Measurements from ENCODE around the gene CPS1. TPM values are rescaled to one million over a fixed set of nuclear protein-coding genes. Genes with fewer than 3 reads are reported as not detected.

CPS1 gene
- total RNA-seq, 1 donor from 2014 or later, result 31.5 TPM

- Mint-ChIP-seq H3K36me3 (ENCODE audit: low read depth, unreplicated experiment) (no peaks in the 10 kb centered on the region), H3K27me3 (ENCODE audit: unreplicated experiment) (peaks cover 1% of the 10 kb centered on the region), H3K4me3 (ENCODE audit: unreplicated experiment) (no peak overlapping the region), H3K4me1 (ENCODE audit: unreplicated experiment) (no peaks in the 10 kb centered on the region), H3K27ac (ENCODE audit: unreplicated experiment) (no peak overlapping the region), H3K9me3 (ENCODE audit: unreplicated experiment) (no peaks in the 10 kb centered on the region)
- DNase-seq (ENCODE audit: low spot score), result no peak
- no peak for TF ChIP-seq CTCF (IDR thresholded peaks at IDR 0.05; ENCODE audit: unreplicated experiment)
Measured at GRCh38 chr2:210548878-210549384, 7.5 kb upstream of the CPS1 start.

GRCh38 chr2:210551001-210551400 lies 5.4 kb upstream of the CPS1 start:
- H3K27me3 Mint-ChIP-seq (ENCODE audit: unreplicated experiment), result no peaks in the 10 kb centered on the region
- H3K36me3 Mint-ChIP-seq (ENCODE audit: low read depth, unreplicated experiment), result no peaks in the 10 kb centered on the region
- TF ChIP-seq CTCF (IDR thresholded peaks at IDR 0.05; ENCODE audit: unreplicated experiment), result no peak
- H3K4me1 Mint-ChIP-seq (ENCODE audit: unreplicated experiment), result no peaks in the 10 kb centered on the region
- no peak overlapping the region for H3K4me3 Mint-ChIP-seq (ENCODE audit: unreplicated experiment)
- no peaks in the 10 kb centered on the region for H3K9me3 Mint-ChIP-seq (ENCODE audit: unreplicated experiment)
- no peak for DNase-seq (ENCODE audit: low spot score)
- no peak overlapping the region for H3K27ac Mint-ChIP-seq (ENCODE audit: unreplicated experiment)

GRCh38 chr2:210553373-210553772 lies 3.0 kb upstream of the CPS1 start:
- no peak overlapping the region for H3K4me3 Mint-ChIP-seq (ENCODE audit: unreplicated experiment)

GRCh38 chr2:210555555-210555954 lies 844 bp upstream of the CPS1 start:
- Mint-ChIP-seq H3K27me3 (ENCODE audit: unreplicated experiment) (no peaks in the 10 kb centered on the region), H3K4me3 (ENCODE audit: unreplicated experiment) (no peak overlapping the region), H3K27ac (ENCODE audit: unreplicated experiment) (no peak overlapping the region), H3K9me3 (ENCODE audit: unreplicated experiment) (no peaks in the 10 kb centered on the region), H3K36me3 (ENCODE audit: low read depth, unreplicated experiment) (no peaks in the 10 kb centered on the region), H3K4me1 (ENCODE audit: unreplicated experiment) (no peaks in the 10 kb centered on the region)
- DNase-seq (ENCODE audit: low spot score), result no peak
- no peak for TF ChIP-seq CTCF (IDR thresholded peaks at IDR 0.05; ENCODE audit: unreplicated experiment)

More at GRCh38 chr2:210553373-210553772, 3.0 kb upstream of the CPS1 start:
- Mint-ChIP-seq H3K27me3 (ENCODE audit: unreplicated experiment) (no peaks in the 10 kb centered on the region), H3K36me3 (ENCODE audit: low read depth, unreplicated experiment) (no peaks in the 10 kb centered on the region), H3K9me3 (ENCODE audit: unreplicated experiment) (no peaks in the 10 kb centered on the region), H3K27ac (ENCODE audit: unreplicated experiment) (no peak overlapping the region), H3K4me1 (ENCODE audit: unreplicated experiment) (no peaks in the 10 kb centered on the region)
- no peak for TF ChIP-seq CTCF (IDR thresholded peaks at IDR 0.05; ENCODE audit: unreplicated experiment)
- DNase-seq (ENCODE audit: low spot score), result no peak

GRCh38 chr2:210557721-210558120 lies 1.3 kb downstream of the CPS1 start:
- H3K9me3 Mint-ChIP-seq (ENCODE audit: unreplicated experiment), result no peaks in the 10 kb centered on the region
- H3K4me1 Mint-ChIP-seq (ENCODE audit: unreplicated experiment), result no peaks in the 10 kb centered on the region
- DNase-seq (ENCODE audit: low spot score), result no peak
- H3K36me3 Mint-ChIP-seq (ENCODE audit: low read depth, unreplicated experiment), result no peaks in the 10 kb centered on the region
- H3K27me3 Mint-ChIP-seq (ENCODE audit: unreplicated experiment), result no peaks in the 10 kb centered on the region
- TF ChIP-seq CTCF (IDR thresholded peaks at IDR 0.05; ENCODE audit: unreplicated experiment), result no peak
- no peak overlapping the region for H3K27ac Mint-ChIP-seq (ENCODE audit: unreplicated experiment)
- H3K4me3 Mint-ChIP-seq (ENCODE audit: unreplicated experiment), result no peak overlapping the region
